H1 (cell line): ENCODE data around the gene FAM120A. TPM values are rescaled to one million over a fixed set of nuclear protein-coding genes. Genes with fewer than 3 reads are reported as not detected.

ENCODE experiments used
- CTCF ChIA-PET: fragments of 300-600 bp; sonication (Branson Sonifier 250); formaldehyde crosslinking; loops from one replicate; lab custom pipeline; 2021; ENCODE audit not compliant: partially characterized antibody; lab: Charles Lee
- POLR2A ChIA-PET: fragments of 300-600 bp; sonication (Branson Sonifier 250); formaldehyde crosslinking; loops from one replicate; lab custom pipeline; 2021; ENCODE audit warnings: inconsistent platforms; ENCODE audit not compliant: partially characterized antibody; lab: Charles Lee
- DNase-seq, 2 experiments: peaks; one replicate each; pipeline versions ENCODE4 v3.0.0 to v3.0.0-alpha.2; 2010 to 2022; ENCODE audit warnings: low spot score in 2 of 2, low read depth in 1 of 2, mixed read lengths in 1 of 2
- FAIRE-seq: peaks from 2 replicates; lab custom pipeline; 2011; peaks lifted over from hg19 to GRCh38; lab: Jason Lieb, UNC
- H2AFZ ChIP-seq: 2 replicates; pipeline ENCODE4 v1.8.1; 2012; ENCODE audit warnings: low read length, inconsistent platforms
- H2AK5ac ChIP-seq: 2 replicates; pipeline ENCODE4 v1.6.1; 2013; ENCODE audit warnings: low read depth, low read length
- H2BK120ac ChIP-seq: replicated peaks from 2 replicates; pipeline ENCODE3; 2013; ENCODE audit warnings: low read depth, low read length, inconsistent platforms
- H2BK12ac ChIP-seq: 2 replicates; pipeline ENCODE4 v1.6.1; 2013; ENCODE audit warnings: low read depth, low read length
- H2BK15ac ChIP-seq: 2 replicates; pipeline ENCODE4 v1.6.1; 2013; ENCODE audit warnings: low read length
- H2BK20ac ChIP-seq: 2 replicates; pipeline ENCODE4 v1.6.1; 2013; ENCODE audit warnings: low read length
- H2BK5ac ChIP-seq: 2 replicates; pipeline ENCODE4 v1.6.1; 2013; ENCODE audit warnings: low read depth, low read length
- H3K14ac ChIP-seq: 2 replicates; pipeline ENCODE4 v1.6.1; 2013; ENCODE audit warnings: inconsistent platforms; ENCODE audit not compliant: insufficient read length
- H3K18ac ChIP-seq: 2 replicates; pipeline ENCODE4 v1.6.1; 2013; ENCODE audit warnings: low read length; ENCODE audit errors: extremely low read depth
- H3K23ac ChIP-seq: 2 replicates; pipeline ENCODE4 v1.6.1; 2013; ENCODE audit warnings: inconsistent platforms; ENCODE audit not compliant: insufficient read length
- H3K23me2 ChIP-seq: 2 replicates; pipeline ENCODE4 v1.6.1; 2013; ENCODE audit warnings: low read depth, low read length
- H3K27ac ChIP-seq: 2 replicates; pipeline ENCODE4 v1.6.1; 2011; ENCODE audit warnings: low read depth, low read length, inconsistent platforms
- H3K27me3 ChIP-seq, 4 experiments: replicated peaks in 1 of 4; 1 replicate in 1 of 4; 2 replicates in 3 of 4; pipeline versions ENCODE4 v1.6.1 to v1.8.1; 2011 to 2013; ENCODE audit warnings: low read length in 3 of 4, mild to moderate bottlenecking in 3 of 4, inconsistent platforms in 2 of 4, mixed read lengths in 2 of 4, moderate library complexity in 1 of 4; ENCODE audit not compliant: control insufficient read depth in 3 of 4, insufficient read depth in 3 of 4; ENCODE audit errors: extremely low read depth in 1 of 4
- H3K36me3 ChIP-seq, 4 experiments: 2 replicates each; pipeline versions ENCODE4 v1.6.1 to v1.8.1; 2011 to 2013; ENCODE audit warnings: mild to moderate bottlenecking in 4 of 4, low read length in 3 of 4, moderate library complexity in 2 of 4, control low read depth in 1 of 4, inconsistent platforms in 1 of 4; ENCODE audit not compliant: insufficient read depth in 4 of 4, control insufficient read depth in 2 of 4
- H3K4ac ChIP-seq: replicated peaks from 2 replicates; pipeline ENCODE3; 2013; ENCODE audit warnings: low read length, low read depth, mixed read lengths, inconsistent platforms; ENCODE audit not compliant: insufficient read length
- H3K4me1 ChIP-seq, 4 experiments: replicated peaks in 1 of 4; 1 replicate in 1 of 4; 2 replicates in 3 of 4; pipeline versions ENCODE4 v1.6.1 to v1.8.1; 2011 to 2013; ENCODE audit warnings: low read length in 3 of 4, inconsistent platforms in 2 of 4, mixed read lengths in 1 of 4; ENCODE audit not compliant: insufficient read depth in 4 of 4, control insufficient read depth in 3 of 4
- H3K4me2 ChIP-seq, 2 experiments: 2 replicates each; pipeline versions ENCODE4 v1.6.1 to v1.8.1; 2011 to 2013; ENCODE audit warnings: low read depth in 2 of 2, low read length in 2 of 2, control low read depth in 1 of 2, inconsistent platforms in 1 of 2, mild to moderate bottlenecking in 1 of 2; ENCODE audit not compliant: insufficient read depth in 1 of 2
- H3K4me3 ChIP-seq, 4 experiments: fragments of 200-600, 300-600 bp in 1 of 4; sonication (generic), shearing (Covaris generic), sonication (Bioruptor Twin) in 1 of 4; 2 replicates each; pipeline versions ENCODE4 v1.5.1 to v1.8.1; 2011 to 2016; ENCODE audit warnings: low read length in 4 of 4, low read depth in 3 of 4, control low read depth in 2 of 4, inconsistent platforms in 2 of 4, mild to moderate bottlenecking in 2 of 4, mixed read lengths in 1 of 4, moderate library complexity in 1 of 4; ENCODE audit not compliant: insufficient read depth in 2 of 4; ENCODE audit errors: extremely low read depth in 1 of 4
- H3K56ac ChIP-seq: replicated peaks from 2 replicates; pipeline ENCODE3; 2013; ENCODE audit warnings: low read depth, mild to moderate bottlenecking, mixed read lengths, low read length, inconsistent platforms; ENCODE audit not compliant: insufficient read length
- H3K79me1 ChIP-seq: 2 replicates; pipeline ENCODE4 v1.6.1; 2013; ENCODE audit warnings: low read depth, low read length, control low read depth
- H3K79me2 ChIP-seq, 2 experiments: 2 replicates each; pipeline versions ENCODE4 v1.6.1 to v1.8.1; 2012 to 2013; ENCODE audit warnings: low read length in 2 of 2, mild to moderate bottlenecking in 2 of 2, inconsistent platforms in 1 of 2; ENCODE audit not compliant: insufficient read depth in 2 of 2, control insufficient read depth in 1 of 2
- H3K9ac ChIP-seq, 4 experiments: replicated peaks in 1 of 4; 1 replicate in 1 of 4; 2 replicates in 3 of 4; pipeline versions ENCODE4 v1.6.1 to v1.8.1; 2011 to 2013; ENCODE audit warnings: low read depth in 3 of 4, low read length in 3 of 4, control low read depth in 2 of 4, mild to moderate bottlenecking in 2 of 4, moderate library complexity in 2 of 4, inconsistent platforms in 1 of 4; ENCODE audit errors: extremely low read depth in 1 of 4
- H3K9me3 ChIP-seq, 2 experiments: 2 replicates each; pipeline versions ENCODE4 v1.6.1 to v1.8.1; 2012 to 2013; ENCODE audit warnings: mild to moderate bottlenecking in 2 of 2, moderate library complexity in 2 of 2, control low read depth in 1 of 2, inconsistent platforms in 1 of 2, low read depth in 1 of 2, low read length in 1 of 2, mixed read lengths in 1 of 2; ENCODE audit not compliant: insufficient read depth in 2 of 2
- H4K20me1 ChIP-seq, 2 experiments: replicated peaks in 1 of 2; 2 replicates each; pipeline versions ENCODE3 to v1.8.1; 2011 to 2013; ENCODE audit warnings: inconsistent platforms in 2 of 2, low read length in 2 of 2, mild to moderate bottlenecking in 1 of 2; ENCODE audit not compliant: insufficient read depth in 2 of 2, control insufficient read depth in 1 of 2
- H4K5ac ChIP-seq: 2 replicates; pipeline ENCODE4 v1.6.1; 2013; ENCODE audit warnings: low read length, low read depth, mixed read lengths, inconsistent platforms; ENCODE audit not compliant: insufficient read length
- H4K8ac ChIP-seq: 2 replicates; pipeline ENCODE4 v1.8.0; 2013; ENCODE audit warnings: mild to moderate bottlenecking, moderate library complexity, low read length, inconsistent platforms; ENCODE audit not compliant: insufficient read depth; ENCODE audit errors: extremely low read depth
- H4K91ac ChIP-seq: replicated peaks from 2 replicates; pipeline ENCODE3; 2013; ENCODE audit warnings: low read length, mixed read lengths, inconsistent platforms; ENCODE audit not compliant: insufficient read length
- HDAC6 ChIP-seq: IDR thresholded peaks from one replicate; pipeline ENCODE4 v1.7.1; 2012; ENCODE audit warnings: low read depth, mild to moderate bottlenecking, inconsistent platforms, low read length, moderate library complexity
- POLR2AphosphoS5 ChIP-seq: IDR thresholded peaks from 2 replicates; pipeline ENCODE4 v1.6.1; 2011; ENCODE audit warnings: low read depth, low read length
- RAD21 ChIP-seq, 2 experiments: IDR thresholded peaks in 1 of 2; conservative IDR thresholded peaks in 1 of 2; 2 replicates each; pipeline ENCODE4 v1.6.1; 2011; ENCODE audit warnings: low read depth in 2 of 2, low read length in 2 of 2, improper control_type of control experiment in 1 of 2, inconsistent platforms in 1 of 2, mild to moderate bottlenecking in 1 of 2, moderate library complexity in 1 of 2
- WGBS, 2 experiments: shearing (Covaris generic) in 1 of 2; methylation state at CpG; one replicate each; pipeline versions ENCODE4 v1.1.6 to v1.1.7; 2013 to 2015; ENCODE audit warnings: low lambda C conversion rate in 2 of 2, mixed read lengths in 2 of 2, inconsistent platforms in 1 of 2, low coverage in 1 of 2, missing lambda C conversion rate in 1 of 2; ENCODE audit not compliant: insufficient replicate concordance in 2 of 2, insufficient coverage in 1 of 2, insufficient read length in 1 of 2; ENCODE audit errors: extremely low coverage in 1 of 2, missing lambda C conversion rate in 1 of 2; 5-methylcytosine and 5-hydroxymethylcytosine counted together
- polyA plus RNA-seq, 7 experiments: library from polyadenylated mRNA; depleted of rRNA in 3 of 7; stranded (reverse) in 5 of 7; unstranded in 2 of 7; fragments of >200 nt in 5 of 7; fragments of 200-250 nt in 2 of 7; gene quantifications; 1 replicate in 5 of 7; 2 replicates in 1 of 7; 4 replicates in 1 of 7; pipeline versions ENCODE4 v1.2.1 to v1.2.3, GENCODE V29; 2011 to 2013; ENCODE audit warnings: missing spikeins in 2 of 7, mixed read lengths in 2 of 7
- total RNA-seq: library from RNA; stranded (reverse); fragmentation: NEBNext Ultra II Directional; extraction: Animal tissue kit (Norgen Biotek cat#: 25700); gene quantifications from 2 replicates; pipeline ENCODE4 v1.2.1, GENCODE V29; 2021
- TF ChIP-seq, protein P1 (sequence below), 3 experiments: IDR thresholded peaks; 1 replicate in 2 of 3; 2 replicates in 1 of 3; pipeline versions ENCODE4 v1.5.1 to v1.6.1; 2011; ENCODE audit warnings: low read length in 3 of 3, mild to moderate bottlenecking in 3 of 3, inconsistent platforms in 2 of 3, low read depth in 1 of 3, moderate library complexity in 1 of 3; ENCODE audit not compliant: insufficient read depth in 1 of 3; ENCODE audit errors: control extremely low read depth in 1 of 3

FAM120A gene
- total and polyA plus RNA-seq, 2 of the 8 experiments (the other 6 are each of a cell fraction or from before 2014, with no cell fraction given) = 24.9 to 54.7 TPM

GRCh38 chr9:93531374-93531773, 79.9 kb downstream of the FAM120A start:
- Histone ChIP-seq H3K23me2 (no peaks in the 10 kb centered on the region), H2BK20ac (no peak overlapping the region), H3K56ac (no peak overlapping the region), H3K23ac (no peak overlapping the region), H3K18ac (no peak overlapping the region), H3K4me1 (no peaks in the 10 kb centered on the region), H2AFZ (no peak overlapping the region), H3K4me3 (no peak overlapping the region), H4K91ac (no peak overlapping the region), H3K79me2 (no peaks in the 10 kb centered on the region; a peak in 1 of 4 replicates), H3K4ac (no peak overlapping the region), H3K9ac (no peak overlapping the region), H2BK12ac (no peak overlapping the region), H3K36me3 (peaks cover 0 to 47% (median 11%) of the 10 kb centered on the region in 4 experiments; a peak in 6 of 8 replicates), H4K8ac (no peak overlapping the region), H3K4me2 (no peak overlapping the region), H2BK5ac (no peak overlapping the region), H2BK120ac (no peak overlapping the region), H3K9me3 (no peaks in the 10 kb centered on the region), H4K5ac (no peak overlapping the region), H4K20me1 (peaks cover 3 to 5% of the 10 kb centered on the region in 2 experiments), H2BK15ac (no peak overlapping the region), H2AK5ac (no peak overlapping the region), H3K27me3 (no peaks in the 10 kb centered on the region), H3K14ac (no peak overlapping the region), H3K79me1 (peaks cover 3% of the 10 kb centered on the region; the same call in 1 of the 2 replicates), H3K27ac (no peak overlapping the region)
- FAIRE-seq = no peak
- WGBS, 2 experiments = 86% methylated on average over 3 of the region's 3 CpGs; no CpG with 5 or more reads in 1 of the 2 experiments
- DNase-seq = no peak
- POLR2A ChIA-PET = no interaction called here
- TF ChIP-seq HDAC6 (no peak), RAD21 (IDR thresholded peaks at IDR 0.05 in 1 of 2, conservative IDR thresholded peaks at IDR 0.05 in 1 of 2; ENCODE audit: low read depth in 2 of 2, low read length in 2 of 2) (peak; percentile 6 to 20; a peak in 2 of 4 replicates), POLR2AphosphoS5 (no peak)
- TF ChIP-seq, protein P1, sequence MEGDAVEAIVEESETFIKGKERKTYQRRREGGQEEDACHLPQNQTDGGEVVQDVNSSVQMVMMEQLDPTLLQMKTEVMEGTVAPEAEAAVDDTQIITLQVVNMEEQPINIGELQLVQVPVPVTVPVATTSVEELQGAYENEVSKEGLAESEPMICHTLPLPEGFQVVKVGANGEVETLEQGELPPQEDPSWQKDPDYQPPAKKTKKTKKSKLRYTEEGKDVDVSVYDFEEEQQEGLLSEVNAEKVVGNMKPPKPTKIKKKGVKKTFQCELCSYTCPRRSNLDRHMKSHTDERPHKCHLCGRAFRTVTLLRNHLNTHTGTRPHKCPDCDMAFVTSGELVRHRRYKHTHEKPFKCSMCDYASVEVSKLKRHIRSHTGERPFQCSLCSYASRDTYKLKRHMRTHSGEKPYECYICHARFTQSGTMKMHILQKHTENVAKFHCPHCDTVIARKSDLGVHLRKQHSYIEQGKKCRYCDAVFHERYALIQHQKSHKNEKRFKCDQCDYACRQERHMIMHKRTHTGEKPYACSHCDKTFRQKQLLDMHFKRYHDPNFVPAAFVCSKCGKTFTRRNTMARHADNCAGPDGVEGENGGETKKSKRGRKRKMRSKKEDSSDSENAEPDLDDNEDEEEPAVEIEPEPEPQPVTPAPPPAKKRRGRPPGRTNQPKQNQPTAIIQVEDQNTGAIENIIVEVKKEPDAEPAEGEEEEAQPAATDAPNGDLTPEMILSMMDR (IDR thresholded peaks at IDR 0.05; ENCODE audit: control extremely low read depth in 1 of 3, insufficient read depth in 1 of 3, low read depth in 1 of 3, low read length in 3 of 3) = peak in 1 of 3 experiments; percentile 16; a peak in 1 of 4 replicates
- CTCF ChIA-PET = interaction anchor here (0.6 kb wide), 1 partner anchor 75 kb away, joined by 3 read pairs; no protein-coding TSS in a partner anchor
